HEK293T (cell line): ENCODE data around the gene ZNF334.

Experiments
- ARNT ChIP-seq: fragments of 450-650 bp; IDR thresholded peaks from 2 replicates; pipeline ENCODE4 v1.6.1; 2017; ENCODE audit warnings: mild to moderate bottlenecking
- BHLHE40 ChIP-seq: fragments of 450-650 bp; IDR thresholded peaks from 2 replicates; pipeline ENCODE4 v1.6.1; 2016; ENCODE audit warnings: mild to moderate bottlenecking, moderate library complexity, borderline replicate concordance
- CTBP1 ChIP-seq: fragments of 450-650 bp; IDR thresholded peaks from 2 replicates; pipeline ENCODE4 v1.6.1; 2016; ENCODE audit warnings: borderline replicate concordance
- FOXM1 ChIP-seq: fragments of 450-650 bp; IDR thresholded peaks from 2 replicates; pipeline ENCODE4 v1.6.1; 2017; ENCODE audit warnings: mild to moderate bottlenecking, borderline replicate concordance
- NFRKB ChIP-seq: fragments of 450-650 bp; IDR thresholded peaks from 2 replicates; pipeline ENCODE4 v1.6.1; 2016; ENCODE audit warnings: mild to moderate bottlenecking, moderate library complexity
- SP1 ChIP-seq: fragments of 450-650 bp; IDR thresholded peaks from 2 replicates; pipeline ENCODE4 v1.6.1; 2017
- SUZ12 ChIP-seq: fragments of 450-650 bp; IDR thresholded peaks from 2 replicates; pipeline ENCODE4 v1.6.1; 2016; ENCODE audit warnings: mild to moderate bottlenecking
- TARDBP ChIP-seq: fragments of 450-650 bp; IDR thresholded peaks from 2 replicates; pipeline ENCODE4 v1.6.1; 2016
- ZNF384 ChIP-seq: fragments of 450-650 bp; IDR thresholded peaks from 2 replicates; pipeline ENCODE4 v1.6.1; 2016

DNA sequence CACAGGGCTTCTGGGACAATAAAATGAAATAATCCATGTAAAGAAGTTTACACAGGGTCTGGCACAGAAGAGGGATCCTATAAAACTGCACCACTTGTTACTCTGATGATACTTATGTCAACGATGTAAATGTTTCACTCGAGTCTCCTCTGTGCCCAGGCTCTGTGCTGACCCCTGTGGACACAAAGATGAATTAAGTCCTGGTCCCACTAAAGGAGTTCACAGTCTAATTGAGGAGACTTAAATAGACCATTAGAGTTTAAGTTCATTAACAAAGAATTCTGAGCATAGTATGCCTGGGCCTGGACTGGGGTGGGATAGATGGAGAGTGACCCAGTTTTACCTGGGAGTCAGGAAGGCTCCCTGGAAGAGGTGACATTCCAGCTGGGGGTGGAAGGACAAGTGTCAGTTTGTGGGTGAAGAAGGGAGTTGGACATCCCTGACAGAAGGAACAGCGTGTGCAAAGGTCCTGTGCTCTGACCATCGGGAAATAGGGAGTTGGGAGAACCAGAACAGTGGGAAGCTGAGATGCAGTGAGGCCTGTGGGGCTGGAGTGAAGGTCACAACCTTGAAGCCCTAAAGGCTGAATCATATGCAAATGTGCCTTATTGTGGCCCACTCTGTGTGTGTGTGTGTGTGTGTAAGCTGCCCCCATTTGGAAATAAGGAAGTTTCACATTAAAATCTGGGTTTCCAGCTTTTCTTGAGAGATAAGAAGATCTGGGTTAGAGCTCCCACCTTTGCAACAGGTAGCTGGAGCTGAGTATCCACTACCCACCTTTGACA is 36.0 kb upstream of the ZNF334 start:
- TF ChIP-seq ARNT (no peak), TARDBP (no peak), ZNF384 (no peak), FOXM1 (no peak), BHLHE40 (no peak), CTBP1 (no peak), SP1 (no peak), SUZ12 (no peak), NFRKB (no peak)
